ENCODE data around the gene DNAL1.
"Not testable (repeated sequence)": the region's sequence is repeated elsewhere in the genome, so short reads cannot be mapped to it uniquely, and the experiment has no call there.

The DNAL1 gene

DNA sequence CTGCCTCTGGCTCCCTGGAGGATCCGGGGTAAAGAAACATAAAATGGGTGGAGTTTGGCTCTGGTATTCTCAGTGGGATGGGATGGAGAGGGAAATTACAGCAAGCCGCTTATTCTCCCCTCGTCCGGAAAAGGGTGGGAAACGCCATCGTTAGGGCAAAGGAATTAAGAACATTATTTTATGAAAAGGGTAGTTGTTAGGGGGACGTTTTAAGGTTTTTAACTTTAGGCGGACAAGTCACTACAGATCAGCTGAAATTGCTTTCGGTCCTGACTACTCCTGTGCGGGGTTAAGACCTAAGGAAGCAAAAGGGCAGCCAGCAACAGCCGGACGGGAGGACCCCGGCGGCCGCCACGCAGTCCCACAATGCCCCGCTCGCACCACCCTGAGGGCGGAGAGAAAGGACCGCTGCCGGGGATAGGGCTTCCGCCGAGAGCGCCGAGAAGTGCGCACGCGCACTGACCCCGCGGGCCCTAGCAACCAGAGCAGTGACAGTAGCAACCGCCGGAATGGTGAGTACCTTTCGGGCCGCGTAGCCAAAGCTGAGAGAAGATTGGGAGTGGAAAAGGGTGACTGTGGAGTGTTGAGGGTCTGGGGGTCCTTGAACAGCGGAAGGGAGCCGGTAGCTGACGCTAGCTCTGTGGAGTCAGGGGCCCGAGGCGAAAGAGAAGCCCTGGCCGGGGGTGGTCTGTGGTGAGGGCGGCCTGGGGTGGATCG is at the start of gene DNAL1:
Gene DNAL1 (plus strand): TSS at position 456 of the 717 bp plus-strand sequence. CDS start 54 bp downstream, at position 510.
- peak; percentile 93 to 94 for DNase-seq

DNA sequence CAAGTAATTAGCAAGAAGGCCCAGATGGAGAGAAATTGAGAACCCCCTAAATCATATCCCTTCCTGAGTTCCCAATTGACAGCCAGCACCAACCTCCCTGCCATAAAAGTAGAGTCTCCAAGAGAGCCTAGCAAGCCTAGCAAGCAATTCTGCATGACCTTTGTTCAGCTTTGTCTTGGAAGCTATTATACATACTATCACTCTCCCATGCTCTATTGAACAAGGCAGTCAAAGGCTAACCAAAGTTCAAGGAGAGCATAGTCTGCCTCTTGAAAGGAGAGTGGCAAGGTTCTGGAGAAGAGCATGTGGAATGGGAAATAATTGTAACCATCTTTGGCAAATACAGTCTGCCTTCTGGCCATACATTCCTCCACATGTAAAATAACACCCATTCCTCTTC is 45.3 kb upstream of the DNAL1 start:
- DNase-seq, result no peak

DNA sequence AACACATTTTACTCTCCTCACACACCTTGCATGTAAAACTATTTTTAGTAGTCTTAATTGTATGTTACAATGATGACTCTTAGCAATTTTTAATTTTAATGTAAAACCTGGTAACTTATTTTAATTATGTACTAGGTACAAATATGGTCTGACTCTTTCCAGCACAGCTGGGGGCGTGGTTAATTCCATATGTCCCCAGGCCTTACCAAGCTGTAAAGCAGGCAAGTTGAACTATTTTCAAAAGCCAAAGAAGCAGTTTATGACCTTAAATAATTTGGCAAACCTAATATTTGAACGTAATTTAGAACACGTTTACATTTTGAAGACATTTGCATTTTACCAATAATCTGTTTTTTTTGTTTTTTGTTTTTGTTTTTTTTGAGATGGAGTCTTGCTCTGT is 41.8 kb upstream of the DNAL1 start:
- DNase-seq, result no peak

- no peak for DNase-seq
These were observed 38.5 kb upstream of the DNAL1 start for GRCh38 chr14:73606271-73606670.

- no peak for DNase-seq
These were observed 37.5 kb upstream of the DNAL1 start for GRCh38 chr14:73607241-73607640.

- no peak for DNase-seq
These were observed 34.1 kb upstream of the DNAL1 start for GRCh38 chr14:73610687-73611086.

GRCh38 chr14:73612339-73613045 is 32.3 kb upstream of the DNAL1 start, which contains the start of gene ACOT6:
TSS of gene ACOT6 (plus strand) at chr14:73612517. CDS start at chr14:73612572, 55 bp downstream.
- peak; percentile 66 to 69 for DNase-seq

DNA sequence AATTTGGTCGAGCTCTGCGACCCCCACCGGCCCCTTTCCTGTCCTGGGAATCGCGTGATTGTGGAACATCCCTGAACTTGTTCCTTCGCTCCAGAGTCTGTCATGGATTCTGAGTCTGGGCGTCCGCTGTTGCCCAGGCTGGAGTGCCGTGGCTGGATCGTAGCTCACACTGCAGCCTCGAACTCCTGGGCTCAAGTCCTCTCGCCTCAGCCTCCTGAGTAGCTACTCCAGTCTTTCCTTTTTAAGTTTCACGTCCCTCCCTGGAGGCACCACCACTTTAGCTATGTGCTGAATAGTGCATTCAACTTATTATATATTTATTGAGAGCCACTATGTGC is 31.8 kb upstream of the DNAL1 start:
- DNase-seq, result no peak

DNA sequence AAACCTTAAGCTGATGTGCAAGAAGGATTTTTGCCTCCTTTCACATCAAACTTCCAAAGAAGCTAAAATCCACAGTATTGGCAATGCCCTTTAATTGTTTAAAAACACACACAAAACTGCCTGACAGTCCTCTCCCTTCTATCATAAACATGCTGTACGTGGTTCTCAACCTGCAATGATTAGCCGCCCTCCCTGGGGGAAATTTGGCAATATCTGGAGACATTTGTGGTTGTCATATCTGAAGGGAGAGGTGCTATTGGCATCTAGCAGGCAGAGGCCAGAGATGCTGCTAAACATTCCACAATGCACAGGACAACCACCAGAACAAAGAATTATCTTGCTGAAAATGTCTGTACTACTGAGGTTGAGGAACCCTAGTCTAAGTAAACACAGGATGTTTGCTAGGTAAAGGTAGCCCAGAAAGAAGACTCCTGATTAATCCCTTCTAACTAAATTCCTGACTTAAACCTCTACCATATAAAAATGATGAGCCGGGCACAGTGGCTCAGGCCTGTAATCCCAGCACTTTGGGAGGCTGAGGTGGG is 31.3 kb upstream of the DNAL1 start:
- DNase-seq, result no peak

DNA sequence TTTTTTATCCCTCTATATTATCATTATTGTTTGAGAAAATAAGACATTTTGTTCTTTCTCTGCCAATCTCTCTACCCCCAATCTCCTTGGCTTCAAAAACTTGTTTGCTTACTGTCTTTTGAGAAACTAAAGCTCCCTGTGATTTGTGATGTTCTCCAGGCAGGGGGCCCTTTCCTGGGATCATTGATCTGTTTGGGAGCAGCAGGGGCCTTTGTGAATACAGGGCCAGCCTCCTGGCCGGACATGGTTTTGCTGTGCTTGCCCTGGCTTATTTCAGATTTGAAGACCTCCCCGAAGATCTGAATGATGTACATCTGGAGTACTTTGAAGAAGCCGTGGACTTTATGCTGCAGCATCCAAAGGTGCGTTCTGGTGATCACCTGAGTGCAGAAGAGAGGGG is 28.0 kb upstream of the DNAL1 start:
- DNase-seq, result no peak

GRCh38 chr14:73619524-73619923 is 25.3 kb upstream of the DNAL1 start:
- DNase-seq, result no peak

DNA sequence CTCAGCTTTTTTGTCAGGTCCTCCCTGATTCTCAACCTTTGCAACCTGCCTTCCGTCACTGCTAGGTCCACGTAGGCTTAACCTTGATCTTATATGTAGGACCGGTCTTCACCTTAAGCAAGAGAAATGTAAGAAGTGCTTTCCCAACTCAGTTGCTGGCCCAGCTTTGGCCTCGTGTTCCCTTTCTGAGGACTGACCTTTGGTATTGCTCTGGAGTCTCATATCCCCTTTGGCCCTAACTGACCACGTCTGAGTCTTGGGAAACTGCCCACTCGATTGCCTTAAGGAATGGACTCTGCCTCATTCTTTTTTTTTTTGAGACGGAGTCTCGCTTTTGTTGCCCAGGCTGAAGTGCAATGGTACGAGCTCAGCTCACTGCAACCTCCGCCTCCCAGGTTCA is 24.5 kb upstream of the DNAL1 start:
- DNase-seq, result no peak

DNA sequence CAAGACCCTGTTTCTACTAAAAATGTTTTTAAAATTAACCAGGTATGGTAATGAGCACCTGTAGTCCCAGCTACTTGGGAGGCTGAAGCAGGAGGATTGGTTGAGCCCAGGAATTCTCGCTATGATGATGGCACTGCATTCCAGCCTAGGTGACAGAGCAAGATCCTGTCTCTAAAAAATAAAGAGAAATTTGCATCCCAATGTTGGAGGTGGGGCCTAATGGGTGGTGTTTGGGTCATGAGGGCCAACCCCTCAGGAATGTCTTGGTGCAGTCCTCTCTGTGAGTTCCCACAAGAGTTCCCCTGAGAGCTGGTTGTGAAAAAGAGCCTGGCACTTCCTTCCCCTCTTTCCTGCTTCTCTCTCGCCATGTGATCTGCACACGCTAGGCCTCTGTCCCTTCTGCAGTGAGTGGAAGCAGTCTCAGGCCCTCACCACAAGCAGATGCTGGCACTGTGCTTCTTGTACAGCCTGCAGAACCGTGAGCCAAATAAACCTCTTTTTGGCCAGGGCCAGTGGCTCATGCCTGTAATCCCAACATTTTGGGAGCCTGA is 21.2 kb upstream of the DNAL1 start:
- DNase-seq, result no peak

- DNase-seq, result no peak
These were observed 19.1 kb upstream of the DNAL1 start for GRCh38 chr14:73625706-73626105.

GRCh38 chr14:73627151-73627558 is 17.6 kb upstream of the DNAL1 start:
- DNase-seq, result no peak

GRCh38 chr14:73630009-73630780 is 14.6 kb upstream of the DNAL1 start:
- DNase-seq, result no peak

DNA sequence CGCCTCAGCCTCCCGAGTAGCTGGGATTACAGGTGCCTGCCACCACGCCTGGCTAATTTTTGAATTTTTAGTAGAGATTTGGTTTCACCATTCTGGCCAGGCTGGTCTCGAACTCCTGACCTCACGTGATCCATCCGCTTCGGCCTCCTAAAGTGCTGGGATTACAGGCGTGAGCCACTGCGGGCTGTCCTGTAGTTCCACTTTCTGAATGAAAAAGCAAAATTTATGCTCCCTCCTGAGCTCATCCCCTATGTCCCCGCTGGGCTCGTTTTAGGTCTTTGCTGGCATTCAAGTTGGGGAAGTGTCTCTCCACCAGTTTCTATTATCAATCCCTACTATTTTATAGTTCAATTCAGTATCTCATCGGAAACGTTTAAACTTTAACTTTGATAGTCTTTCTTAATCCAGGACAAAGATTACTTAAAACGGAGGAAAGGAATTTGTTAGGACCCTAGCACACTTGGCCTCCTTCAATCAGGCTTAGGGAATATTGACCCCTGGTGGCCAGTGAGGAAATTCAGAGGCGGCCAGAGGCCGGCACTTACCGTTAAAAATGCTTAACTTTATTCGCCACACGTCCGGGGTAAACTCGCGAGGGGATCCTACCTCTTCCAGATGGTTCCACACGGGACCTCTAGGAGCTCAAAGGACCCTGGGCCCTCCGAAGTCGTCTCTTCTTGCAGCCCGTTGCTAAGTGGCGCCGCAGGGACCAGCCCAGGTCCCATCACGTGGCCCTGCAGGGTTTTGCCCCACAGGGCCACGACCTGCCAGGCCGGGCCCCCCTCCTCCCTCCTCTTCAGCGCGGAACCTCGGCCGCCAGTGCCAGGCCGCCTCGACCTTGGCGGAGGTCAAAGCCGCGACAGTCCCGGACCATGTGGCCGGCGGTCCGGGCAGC is 11.4 kb upstream of the DNAL1 start:
- DNase-seq, result peak; percentile 59 to 73

DNA sequence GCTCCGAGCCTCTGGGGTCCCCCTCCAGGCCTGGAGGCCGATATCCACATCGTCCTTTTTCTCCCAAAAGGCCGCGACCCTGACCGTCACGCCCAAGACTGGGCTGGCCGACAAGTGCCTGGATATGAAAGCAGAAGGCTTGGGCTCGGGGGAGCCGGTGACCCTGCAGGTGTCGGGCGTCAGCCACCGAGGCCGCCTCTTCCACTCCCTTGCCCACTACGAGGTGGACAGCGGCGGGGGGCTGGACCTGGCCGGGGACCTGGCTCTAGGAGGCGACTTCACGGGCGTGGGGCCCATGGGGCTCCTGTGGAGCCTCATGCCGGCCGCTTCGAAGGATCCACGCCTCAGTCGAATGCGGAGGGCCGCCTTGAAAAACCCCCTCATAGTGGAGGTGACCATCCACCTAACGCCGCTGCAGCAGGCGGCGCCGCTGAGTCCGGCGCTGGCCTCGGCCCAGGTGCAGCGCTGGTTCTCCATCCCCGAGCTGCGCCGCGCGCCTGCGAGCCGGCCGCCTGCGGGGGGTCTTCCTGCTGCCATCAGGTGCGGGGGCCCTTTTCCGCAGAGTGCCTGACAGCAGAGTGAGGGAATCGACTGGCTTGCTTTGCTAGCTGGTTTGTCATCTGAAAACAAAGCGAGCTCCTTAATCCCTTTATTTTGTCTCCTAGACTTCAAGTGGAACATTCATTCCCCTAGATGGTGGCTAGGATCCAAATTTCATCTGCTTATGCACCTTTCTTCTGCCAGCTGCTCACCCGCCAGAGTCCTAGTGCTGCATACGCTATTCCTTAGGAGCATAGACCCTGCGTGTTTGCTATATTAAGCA is 10.6 kb upstream of the DNAL1 start:
- DNase-seq, result no peak

GRCh38 chr14:73636355-73636754 is 8.4 kb upstream of the DNAL1 start:
- not testable (repeated sequence) for DNase-seq

- no peak for DNase-seq
These were observed 7.0 kb upstream of the DNAL1 start for GRCh38 chr14:73637830-73638229.

- peak in 1 of 2 donors; percentile 9 for DNase-seq
These were observed 3.9 kb upstream of the DNAL1 start for GRCh38 chr14:73640796-73641365.

All from CD4-positive, alpha-beta T cell treated with Interleukin-1 beta for 1 hour (primary cell).